HG03575 (cell line): ENCODE data around the gene TOLLIP.

Source experiments
- ATAC-seq: cut with Tn5 transposase; IDR thresholded peaks from one replicate; pipeline ENCODE4 v1.9.1; 2021; ENCODE audit not compliant: unreplicated experiment, insufficient number of reproducible peaks, low FRiP score; ENCODE audit errors: extremely low read depth

TOLLIP gene

DNA sequence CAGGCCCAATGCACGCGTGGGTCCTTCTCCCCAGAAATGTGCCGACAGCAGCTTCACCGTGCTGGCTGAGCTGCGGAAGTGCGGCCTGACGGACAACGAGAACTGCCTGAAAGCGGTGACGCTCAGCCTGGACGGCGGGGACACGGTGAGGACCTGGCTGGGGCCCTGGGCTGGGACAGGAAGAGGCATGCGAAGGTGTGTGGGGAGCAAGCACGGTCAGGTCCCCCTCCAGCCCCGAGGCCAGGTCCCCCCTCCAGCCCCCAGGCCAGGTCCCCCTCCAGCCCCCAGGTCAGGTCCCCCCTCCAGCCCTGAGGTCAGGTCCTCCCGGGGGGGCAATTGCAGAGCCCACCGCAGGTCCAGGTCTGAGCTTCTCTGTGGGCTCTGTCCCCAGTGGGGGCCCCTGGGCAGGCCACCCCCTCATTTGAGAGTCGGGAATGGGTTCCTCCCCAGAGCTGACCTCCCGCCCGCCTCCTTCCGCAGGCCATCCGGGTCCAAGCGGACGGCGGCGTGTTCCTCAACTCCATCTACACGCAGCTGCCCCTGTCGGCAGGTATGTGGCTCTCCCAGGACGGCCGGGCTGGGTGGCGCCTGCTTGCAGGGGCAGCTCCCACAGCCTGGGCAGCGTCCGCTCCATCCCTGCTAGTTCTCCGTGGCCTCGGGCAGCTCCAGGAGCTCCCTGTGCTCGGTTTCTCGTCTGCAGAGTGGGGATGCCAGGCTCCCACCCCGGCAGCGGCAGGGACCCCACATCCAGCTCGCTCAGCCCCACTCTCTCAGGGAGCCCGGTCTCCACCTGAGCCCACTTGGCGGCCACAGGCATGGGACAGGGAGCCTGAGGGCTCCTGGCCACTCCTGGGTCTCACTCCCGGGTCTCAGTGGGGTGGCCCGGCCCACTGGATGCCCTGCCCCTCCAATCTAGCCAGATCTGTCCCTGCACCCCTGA, 78.7 kb downstream of the TOLLIP start:
- ATAC-seq, result no peak

DNA sequence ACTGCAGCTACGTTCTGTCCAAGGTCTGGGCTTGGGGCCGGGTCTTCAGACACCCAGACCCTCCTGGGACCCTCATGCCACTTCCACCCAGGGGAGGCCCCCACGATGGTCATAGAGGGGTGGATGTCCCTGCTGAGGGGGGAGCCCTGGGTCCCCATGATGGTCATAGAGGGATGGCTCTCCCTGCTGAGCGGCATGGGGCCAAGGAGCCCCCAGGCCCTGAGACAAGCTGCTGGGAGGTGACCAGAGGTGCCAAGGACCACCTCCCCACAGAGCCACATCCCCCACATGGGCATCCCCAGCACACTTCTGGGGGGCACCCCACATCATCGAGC, 79.3 kb downstream of the TOLLIP start:
- no peak for ATAC-seq

DNA sequence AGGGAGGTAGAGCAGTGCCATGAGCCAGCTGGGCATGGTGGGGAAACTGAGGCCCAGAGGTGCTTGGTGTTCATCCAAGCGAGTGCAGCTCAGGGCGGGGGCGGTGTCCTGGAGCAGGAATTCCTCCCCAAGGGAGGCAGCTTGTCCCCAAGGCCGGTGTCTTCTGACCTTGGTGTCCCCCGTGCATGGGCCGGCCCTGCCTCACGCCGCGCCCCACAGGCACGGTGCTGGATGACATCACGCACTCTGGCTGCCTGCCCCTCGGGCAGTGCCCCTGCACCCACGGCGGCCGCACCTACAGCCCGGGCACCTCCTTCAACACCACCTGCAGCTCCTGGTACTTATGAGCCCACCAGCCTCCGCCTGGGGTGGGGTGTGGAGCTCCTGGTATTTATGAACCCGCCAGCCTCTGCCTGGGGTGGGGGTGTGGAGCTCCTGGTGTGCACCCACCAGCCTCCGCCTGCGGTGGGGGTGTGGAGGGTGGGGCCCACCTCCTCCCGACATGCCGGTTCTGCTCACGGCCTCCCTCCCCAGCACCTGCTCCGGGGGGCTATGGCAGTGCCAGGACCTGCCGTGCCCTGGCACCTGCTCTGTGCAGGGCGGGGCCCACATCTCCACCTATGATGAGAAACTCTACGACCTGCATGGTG, 79.8 kb downstream of the TOLLIP start:
- no peak for ATAC-seq

DNA sequence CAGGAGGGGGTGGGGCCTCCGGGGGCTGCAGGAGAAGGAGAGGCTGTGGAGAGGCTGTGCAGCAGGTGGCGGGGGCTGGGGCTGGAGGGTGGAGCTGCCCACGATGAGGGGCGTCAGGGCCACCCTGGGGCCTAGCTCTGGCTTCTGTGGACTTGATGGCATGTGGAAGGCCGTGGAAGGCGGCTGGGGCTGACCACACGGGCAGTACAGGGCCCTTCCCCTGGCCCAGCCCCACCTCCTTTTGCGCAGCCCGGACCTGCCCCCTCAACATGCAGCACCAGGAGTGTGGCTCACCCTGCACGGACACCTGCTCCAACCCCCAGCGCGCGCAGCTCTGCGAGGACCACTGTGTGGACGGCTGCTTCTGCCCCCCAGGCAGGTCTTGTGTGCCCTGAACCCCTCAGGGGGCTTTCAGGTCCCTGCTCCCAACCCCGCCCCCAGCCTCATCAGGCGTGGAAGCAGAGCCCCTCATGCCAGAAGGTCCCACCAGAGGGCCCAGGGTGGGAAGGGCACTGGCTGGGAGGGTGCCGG, 80.4 kb downstream of the TOLLIP start:
- no peak for ATAC-seq

DNA sequence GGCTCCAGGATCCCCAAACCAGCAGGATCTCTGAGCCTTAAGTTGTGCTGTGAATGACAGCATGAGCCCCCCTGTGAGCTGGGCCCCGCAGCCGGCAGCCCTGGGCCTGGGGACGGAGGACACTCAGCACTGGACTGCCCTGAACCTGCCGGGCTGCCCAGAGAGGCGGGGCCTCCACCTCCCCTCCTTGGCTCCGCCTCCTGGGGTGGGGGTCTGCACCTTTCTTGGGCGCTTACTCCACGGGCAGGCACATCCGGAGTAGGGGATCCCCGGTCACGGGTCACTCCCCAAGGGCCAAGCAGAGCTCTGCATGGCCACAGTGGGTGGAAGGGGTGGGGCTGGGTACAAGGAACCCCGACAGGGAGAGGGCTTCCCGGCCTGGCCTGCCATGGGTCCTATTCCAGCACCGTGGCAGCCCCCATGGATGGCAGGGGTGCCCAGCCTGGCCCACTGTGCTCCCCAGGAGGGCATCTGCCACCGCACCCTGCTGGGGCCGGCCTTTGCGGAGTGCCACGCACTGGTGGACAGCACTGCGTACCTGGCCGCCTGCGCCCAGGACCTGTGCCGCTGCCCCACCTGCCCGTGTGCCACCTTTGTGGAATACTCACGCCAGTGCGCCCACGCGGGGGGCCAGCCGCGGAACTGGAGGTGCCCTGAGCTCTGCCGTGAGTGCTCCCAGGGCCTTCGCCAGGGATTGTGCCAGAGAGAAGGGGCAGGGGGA, 81.2 kb downstream of the TOLLIP start:
- no peak for ATAC-seq

DNA sequence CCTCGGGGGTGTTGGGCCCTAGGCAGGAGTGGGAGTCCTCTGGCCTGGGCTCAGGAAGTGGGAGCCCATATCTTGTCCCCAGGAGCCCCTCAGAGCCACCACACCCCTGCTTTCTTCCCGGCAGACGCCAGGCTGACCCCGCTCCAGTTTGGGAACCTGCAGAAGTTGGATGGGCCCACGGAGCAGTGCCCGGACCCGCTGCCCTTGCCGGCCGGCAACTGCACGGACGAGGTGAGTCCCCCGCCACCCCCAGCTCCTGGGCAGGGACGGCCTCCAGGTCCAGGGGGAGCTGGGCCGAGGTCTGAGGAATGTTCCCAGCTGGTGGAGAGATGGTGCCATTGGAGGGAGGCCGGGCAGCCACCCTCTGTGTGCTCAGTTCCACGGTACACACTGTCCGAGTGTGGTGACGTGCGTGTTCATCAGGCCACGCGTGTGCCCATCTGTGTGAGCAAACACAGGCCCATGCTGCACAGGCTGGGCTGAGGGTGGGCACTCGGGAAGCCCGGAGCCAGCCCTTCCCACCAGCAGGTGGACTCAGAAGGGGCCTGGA, 81.8 kb downstream of the TOLLIP start:
- no peak for ATAC-seq

DNA sequence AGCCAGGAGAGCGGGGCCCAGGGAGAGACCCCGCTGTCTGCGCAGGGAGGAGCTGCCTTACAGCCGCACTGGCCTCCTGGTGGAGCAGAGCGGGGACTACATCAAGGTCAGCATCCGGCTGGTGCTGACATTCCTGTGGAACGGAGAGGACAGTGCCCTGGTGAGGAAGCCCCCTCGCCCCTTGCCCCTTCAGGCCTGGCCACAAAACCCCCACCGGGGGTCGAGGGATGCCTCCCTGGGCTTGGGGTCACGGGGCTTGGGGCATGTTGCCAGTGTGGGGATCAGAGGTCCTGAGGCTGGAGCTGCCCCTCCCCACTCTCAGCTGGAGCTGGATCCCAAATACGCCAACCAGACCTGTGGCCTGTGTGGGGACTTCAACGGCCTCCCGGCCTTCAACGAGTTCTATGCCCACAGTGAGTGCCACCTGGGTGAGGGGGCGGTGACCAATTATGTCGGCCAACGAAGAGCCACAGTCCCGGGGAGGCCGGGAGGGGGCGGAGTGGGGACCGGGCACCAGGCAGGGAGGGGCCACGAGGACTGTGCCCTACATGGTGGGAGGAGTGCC, 82.4 kb downstream of the TOLLIP start:
- ATAC-seq, result no peak

DNA sequence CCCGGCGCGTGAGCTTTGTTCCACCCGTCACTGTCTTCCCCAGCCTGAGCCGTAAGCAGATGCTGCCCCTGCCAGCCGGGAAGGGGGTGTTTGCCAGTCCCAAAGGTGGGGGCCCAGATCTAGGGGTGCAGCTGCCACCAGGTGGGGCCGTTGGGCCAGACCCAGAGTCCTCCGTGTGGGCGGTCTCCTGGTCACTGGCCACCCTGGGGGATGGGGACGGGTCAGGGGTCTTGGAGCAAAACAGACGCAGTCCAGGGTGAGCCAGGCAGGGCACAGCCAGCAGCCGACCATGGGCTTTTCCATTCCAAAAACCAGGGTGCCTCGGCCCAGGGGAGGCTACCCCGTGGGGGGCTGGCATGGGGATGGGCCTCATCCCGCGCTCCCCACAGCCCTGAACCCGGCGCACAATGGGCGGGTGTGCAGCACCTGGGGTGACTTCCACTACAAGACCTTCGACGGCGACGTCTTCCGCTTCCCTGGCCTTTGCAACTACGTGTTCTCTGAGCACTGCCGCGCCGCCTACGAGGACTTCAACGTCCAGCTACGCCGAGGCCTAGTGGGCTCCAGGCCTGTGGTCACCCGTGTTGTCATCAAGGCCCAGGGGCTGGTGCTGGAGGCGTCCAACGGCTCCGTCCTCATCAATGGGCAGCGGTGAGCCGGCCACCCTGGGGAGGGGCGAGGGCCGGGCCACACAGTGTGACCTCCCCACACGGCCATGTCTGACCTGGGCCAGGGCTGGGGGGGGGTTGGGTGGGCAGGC, 83.0 kb downstream of the TOLLIP start:
- ATAC-seq, result no peak

DNA sequence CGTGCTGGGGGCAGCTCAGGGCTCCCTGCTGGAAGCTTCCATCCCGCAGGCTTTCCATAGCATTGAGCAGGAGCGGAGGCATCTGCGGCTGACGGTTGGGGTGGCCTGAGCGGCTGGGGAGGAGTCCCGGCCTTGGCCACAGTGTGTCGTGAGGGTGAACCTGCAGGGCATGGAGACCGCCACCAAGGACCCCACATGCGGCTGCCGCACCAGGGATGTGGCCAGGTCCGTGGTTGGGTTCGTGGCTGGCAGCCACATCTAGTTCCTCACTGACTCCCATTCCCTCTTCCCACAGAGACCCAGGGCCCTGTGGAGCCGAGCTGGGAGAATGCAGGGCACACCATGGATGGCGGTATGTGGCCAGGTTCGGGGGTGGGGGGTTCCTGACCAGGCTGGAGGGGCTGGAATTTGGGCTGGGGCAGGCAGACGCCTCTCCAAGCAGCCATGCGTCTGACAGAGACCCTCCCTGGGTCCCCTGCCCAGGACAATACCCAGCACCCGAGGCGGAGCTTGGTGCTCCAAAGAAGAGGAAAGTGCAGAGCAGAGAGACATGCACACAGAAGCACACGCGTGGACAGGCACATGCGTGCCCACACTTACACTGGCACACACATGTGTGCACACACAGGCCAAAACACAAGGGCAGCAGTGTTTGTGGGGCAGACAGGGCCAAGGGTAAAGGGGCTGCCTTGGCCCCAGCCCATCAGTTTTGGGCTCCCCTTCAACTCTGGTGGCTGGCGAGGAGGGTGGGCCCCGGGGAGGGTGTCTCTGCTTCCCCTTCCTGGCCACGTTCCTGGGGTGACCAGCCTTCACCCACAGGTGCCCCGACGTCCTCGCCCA, 83.8 kb downstream of the TOLLIP start:
- no peak for ATAC-seq

DNA sequence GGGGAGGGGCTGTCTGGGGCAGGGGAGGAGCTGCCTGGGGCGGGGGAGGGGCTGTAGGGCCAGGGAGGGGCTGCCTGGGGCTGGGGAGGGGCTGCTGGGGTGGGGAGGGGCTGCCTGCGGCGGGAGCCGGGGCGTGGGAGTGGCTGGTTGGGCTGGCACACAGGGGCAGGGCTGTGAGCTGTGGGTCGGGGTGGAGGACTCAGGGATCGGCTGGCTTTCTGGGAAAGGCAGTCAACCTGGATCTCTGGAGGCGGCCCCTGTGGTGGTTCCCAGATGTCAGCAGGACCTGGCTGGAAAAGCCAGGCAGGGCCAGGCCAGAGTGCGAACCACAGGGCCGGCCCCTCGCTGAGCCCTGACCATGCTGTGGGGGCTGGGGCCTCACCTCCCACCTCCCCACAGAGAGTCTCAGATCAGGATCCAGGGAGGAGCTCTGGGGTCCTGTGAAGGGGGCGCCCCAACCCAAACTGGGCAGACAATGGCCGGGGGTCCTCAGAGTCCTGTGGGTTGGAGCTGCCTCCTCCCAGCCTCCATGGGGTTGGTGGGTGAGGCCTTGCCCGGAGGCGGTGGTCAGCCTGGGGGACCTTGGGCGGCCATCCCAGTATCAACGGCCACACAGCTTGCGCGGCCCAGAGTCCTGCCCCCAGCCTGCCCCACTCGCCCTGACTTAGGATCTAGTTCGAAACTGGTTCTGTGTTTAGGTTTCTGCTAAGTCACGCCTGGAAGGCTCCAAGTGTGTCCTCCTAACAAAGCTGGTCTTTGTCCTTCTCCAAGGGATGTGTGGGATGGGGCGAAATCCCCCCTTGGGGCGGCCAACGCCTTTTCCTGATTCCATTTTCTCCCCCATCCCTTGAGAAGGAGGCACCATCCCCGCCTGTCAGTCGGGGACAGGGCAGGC, 84.7 kb downstream of the TOLLIP start:
- no peak for ATAC-seq
